T-helper 2 cell treated with Interferon-gamma antibody and Interleukin-4, amounts not matched to agents 100 ng/mL and 5 ng/mL, for 36 hours (primary cell): ENCODE results near the gene DENND2C. TPM values are rescaled to one million over a fixed set of nuclear protein-coding genes. Genes with fewer than 3 reads are reported as not detected.

Experiments
- intact Hi-C: fragments of 100-400 bp; cut with micrococcal nuclease; formaldehyde crosslinking; loops from one replicate; pipeline ENCODE4 v1.15.1; 2023
- total RNA-seq: library from RNA; stranded (reverse); gene quantifications from 2 replicates; pipeline ENCODE4 v1.2.3, GENCODE V29; 2022

DENND2C gene
- total RNA-seq, 1 donor from 2014 or later, result 0.05 TPM

- intact Hi-C loops, result no loop called here
Observed at GRCh38 chr1:114688526-114688925, 18.7 kb upstream of the DENND2C start.

- intact Hi-C loops, result no loop called here
Observed at GRCh38 chr1:114685851-114686250, 16.0 kb upstream of the DENND2C start.

- intact Hi-C loops, result no loop called here
Observed at GRCh38 chr1:114677691-114678090, 7.8 kb upstream of the DENND2C start.

GRCh38 chr1:114676115-114676514 lies 6.3 kb upstream of the DENND2C start:
- intact Hi-C loops, result no loop called here

- intact Hi-C loops, result loop anchor here (5.0 kb wide), 1 partner anchor 90 kb away; the partner anchor contains the start of gene BCAS2
Observed at GRCh38 chr1:114671939-114672275, 2.1 kb upstream of the DENND2C start.

- intact Hi-C loops, result loop anchor here (5.0 kb wide), 1 partner anchor 89 kb away; the partner anchor contains the start of gene BCAS2
Observed at GRCh38 chr1:114671011-114671938, 1.4 kb upstream of the DENND2C start.

- intact Hi-C loops, result loop anchor here (1.0 to 5.0 kb wide), 4 partner anchors 46 to 324 kb away; partner anchors contain the start of genes BCAS2, NRAS and TRIM33
Observed at GRCh38 chr1:114670083-114671010, 498 bp upstream of the DENND2C start.

- intact Hi-C loops, result no loop called here
Observed at GRCh38 chr1:114668784-114669561, 876 bp downstream of the DENND2C start.

GRCh38 chr1:114668373-114668772 lies 1.5 kb downstream of the DENND2C start:
- intact Hi-C loops, result no loop called here

DNA sequence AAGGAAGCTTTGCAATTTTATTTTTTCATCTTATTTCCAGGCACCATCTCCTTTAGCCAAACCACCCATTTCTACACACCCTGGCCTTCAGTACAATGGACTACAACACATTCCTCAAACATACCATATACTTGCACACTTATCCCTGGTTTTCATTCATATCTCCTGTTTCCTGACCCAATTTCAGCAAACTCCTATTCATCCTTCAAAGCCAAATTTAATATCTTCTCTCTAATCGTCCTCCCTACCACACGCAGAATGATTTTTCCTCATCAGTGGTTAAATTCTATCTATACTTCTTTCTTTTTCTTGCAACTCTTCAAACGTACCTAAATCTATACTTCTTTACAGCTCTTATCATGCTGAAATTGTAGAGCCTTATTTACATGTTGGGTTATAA lies 2.9 kb downstream of the DENND2C start:
- intact Hi-C loops, result no loop called here

DNA sequence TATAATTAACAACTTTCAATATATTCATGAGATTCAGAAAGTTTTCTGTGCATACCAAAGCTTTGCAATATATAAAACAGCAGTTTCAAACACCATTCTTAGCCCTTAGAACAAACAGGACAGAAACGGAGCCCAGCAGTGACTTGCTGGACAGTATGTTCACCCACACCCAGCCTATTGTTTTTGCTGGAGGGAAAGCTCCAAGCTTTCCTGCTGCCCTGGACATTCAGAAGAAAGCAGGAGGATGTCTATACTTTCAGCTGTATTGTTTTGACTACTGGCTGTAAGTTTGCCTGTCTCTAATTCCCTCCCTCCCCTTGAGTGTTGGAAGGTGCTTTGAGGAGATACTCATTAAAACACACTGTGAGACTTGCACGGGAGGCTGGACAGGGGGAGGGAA lies 9.6 kb downstream of the DENND2C start:
- intact Hi-C loops, result no loop called here

GRCh38 chr1:114651893-114652292 lies 18.0 kb downstream of the DENND2C start:
- intact Hi-C loops, result no loop called here

DNA sequence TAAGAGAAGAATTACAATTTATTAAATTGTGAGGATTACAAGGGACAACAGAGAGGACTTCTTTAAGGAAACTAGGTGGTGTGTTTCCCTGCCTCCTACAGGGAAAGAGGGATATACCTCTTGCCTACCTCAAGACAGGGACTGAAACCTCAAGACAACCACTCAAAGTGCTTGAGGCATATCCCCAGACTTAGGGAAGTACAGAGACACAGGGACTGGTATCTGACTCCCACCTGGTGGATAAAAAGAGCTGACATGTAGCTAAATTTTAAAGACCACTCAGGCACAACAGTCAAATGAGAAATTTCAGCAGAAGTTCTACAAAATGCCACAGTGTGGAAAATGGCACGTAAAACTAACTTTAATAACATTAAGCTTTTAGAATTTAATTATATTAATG lies 21.3 kb downstream of the DENND2C start:
- intact Hi-C loops, result no loop called here

DNA sequence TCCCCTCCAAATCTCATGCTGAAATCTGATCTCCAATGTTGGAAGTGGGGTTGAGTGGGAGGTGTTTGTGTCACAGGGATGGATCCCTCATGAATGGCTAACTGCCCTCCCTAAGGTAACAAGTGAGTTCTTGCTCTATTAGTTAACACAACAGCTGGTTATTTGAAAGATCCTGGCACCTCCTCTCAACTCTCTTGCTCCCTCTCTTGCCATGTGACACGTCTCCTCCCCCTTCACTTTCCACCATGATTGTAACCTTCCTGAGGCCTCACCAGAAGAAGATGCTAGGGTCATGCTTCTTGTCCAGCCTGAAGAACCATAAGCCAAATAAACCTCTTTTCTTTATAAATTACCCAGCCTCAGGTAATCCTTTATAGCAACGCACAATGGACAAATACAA lies 28.5 kb downstream of the DENND2C start:
- intact Hi-C loops, result no loop called here

- intact Hi-C loops, result no loop called here
Observed at GRCh38 chr1:114638910-114639309, 30.9 kb downstream of the DENND2C start.

- intact Hi-C loops, result no loop called here
Observed at GRCh38 chr1:114632427-114632826, 37.4 kb downstream of the DENND2C start.

- intact Hi-C loops, result no loop called here
Observed at GRCh38 chr1:114627107-114627506, 42.7 kb downstream of the DENND2C start.

DNA sequence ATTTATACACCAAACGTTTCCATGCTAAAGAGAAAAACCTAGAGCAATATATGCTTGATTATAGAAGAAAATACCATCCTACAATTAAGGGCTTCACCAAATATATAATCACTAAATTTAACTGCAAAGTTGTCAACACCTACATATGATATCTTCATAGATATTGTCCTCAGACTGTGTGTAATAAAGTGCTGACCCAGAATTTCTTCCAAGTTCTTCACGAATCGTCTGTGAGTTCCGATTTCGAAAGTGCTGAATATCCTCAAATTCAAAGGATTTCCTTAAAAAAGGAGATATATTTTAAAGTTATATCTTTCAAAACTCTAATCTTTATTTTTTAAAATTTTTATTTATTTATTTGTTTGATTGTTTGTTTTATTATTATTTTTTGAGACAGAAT lies 46.5 kb downstream of the DENND2C start:
- intact Hi-C loops, result no loop called here

DNA sequence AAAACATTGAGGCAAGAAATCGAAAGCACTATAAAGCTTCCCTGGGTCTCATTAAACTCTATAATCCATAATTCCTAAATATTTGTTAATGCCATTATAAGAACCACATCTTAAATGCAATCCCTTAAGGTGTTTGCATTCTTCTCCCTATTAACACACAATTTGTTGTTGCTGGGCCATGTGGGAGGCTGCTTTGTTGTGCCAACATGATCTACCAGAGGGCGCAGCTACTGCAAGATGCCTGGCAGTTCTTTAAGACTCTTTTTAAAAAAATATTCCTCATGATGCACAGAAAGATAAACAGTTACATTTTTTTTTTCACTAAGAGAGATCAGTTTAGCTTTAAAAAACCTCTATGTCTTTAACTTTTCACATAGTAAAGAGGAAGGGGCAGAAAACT lies 49.4 kb downstream of the DENND2C start:
- intact Hi-C loops, result no loop called here

DNA sequence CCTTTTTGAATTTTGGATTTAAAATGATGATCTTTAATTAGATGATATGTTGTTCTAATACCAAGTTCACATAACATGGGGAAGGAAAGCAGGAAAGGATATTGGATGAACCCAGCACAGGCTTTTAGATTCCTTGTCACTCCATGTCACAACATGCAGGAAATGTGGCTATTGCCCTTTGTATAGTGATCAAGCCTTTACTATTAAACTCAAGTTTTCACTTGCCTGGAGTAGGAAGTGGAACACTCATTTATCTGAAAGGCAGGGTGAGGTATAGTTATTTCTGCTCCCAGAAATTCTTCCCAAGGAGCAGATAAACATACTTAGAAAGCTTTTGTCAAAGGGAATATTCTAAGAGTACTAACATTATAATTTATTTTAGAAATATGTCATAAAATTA lies 51.2 kb downstream of the DENND2C start:
- intact Hi-C loops, result no loop called here
